ENCODE data around the gene PCDHA9.
"Not testable (repeated sequence)": the region's sequence is repeated elsewhere in the genome, so short reads cannot be mapped to it uniquely, and the experiment has no call there.

Gene PCDHA9, protein sequence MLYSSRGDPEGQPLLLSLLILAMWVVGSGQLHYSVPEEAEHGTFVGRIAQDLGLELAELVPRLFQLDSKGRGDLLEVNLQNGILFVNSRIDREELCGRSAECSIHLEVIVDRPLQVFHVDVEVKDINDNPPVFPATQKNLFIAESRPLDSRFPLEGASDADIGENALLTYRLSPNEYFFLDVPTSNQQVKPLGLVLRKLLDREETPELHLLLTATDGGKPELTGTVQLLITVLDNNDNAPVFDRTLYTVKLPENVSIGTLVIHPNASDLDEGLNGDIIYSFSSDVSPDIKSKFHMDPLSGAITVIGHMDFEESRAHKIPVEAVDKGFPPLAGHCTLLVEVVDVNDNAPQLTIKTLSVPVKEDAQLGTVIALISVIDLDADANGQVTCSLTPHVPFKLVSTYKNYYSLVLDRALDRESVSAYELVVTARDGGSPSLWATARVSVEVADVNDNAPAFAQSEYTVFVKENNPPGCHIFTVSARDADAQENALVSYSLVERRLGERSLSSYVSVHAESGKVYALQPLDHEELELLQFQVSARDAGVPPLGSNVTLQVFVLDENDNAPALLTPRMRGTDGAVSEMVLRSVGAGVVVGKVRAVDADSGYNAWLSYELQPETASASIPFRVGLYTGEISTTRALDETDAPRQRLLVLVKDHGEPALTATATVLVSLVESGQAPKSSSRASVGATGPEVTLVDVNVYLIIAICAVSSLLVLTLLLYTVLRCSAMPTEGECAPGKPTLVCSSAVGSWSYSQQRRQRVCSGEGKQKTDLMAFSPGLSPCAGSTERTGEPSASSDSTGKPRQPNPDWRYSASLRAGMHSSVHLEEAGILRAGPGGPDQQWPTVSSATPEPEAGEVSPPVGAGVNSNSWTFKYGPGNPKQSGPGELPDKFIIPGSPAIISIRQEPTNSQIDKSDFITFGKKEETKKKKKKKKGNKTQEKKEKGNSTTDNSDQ

DNA sequence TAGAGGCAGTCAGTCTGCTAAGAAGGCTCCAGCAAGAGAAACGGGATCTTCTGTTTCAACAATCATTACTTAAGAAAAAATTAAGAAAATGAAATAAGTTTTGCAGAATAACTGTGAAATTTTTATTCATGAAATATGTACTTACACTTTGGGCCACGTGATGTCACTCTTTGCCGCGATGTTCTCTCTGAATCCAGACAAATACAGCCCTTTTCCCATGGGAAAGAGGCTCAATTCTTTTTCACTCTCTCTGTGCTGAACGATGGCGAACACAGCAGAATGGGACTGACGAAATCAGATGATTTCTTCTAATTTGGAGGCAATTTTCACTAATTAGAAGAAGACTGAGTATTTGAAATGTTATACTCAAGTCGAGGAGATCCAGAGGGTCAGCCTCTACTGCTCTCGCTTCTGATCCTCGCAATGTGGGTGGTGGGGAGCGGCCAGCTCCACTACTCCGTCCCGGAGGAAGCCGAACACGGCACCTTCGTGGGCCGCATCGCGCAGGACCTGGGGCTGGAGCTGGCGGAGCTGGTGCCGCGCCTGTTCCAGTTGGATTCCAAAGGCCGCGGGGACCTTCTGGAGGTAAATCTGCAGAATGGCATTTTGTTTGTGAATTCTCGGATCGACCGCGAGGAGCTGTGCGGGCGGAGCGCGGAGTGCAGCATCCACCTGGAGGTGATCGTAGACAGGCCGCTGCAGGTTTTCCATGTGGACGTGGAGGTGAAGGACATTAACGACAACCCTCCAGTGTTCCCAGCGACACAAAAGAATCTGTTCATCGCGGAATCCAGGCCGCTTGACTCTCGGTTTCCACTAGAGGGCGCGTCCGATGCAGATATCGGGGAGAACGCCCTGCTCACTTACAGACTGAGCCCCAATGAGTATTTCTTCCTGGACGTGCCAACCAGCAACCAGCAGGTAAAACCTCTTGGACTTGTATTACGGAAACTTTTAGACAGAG, at the start of gene PCDHA9:
Gene PCDHA9 (plus strand): TSS at position 244 of the 964 bp plus-strand sequence. CDS start 114 bp downstream, at position 358.
- DNase-seq (ENCODE audit: low read depth, low spot score); CTCF ChIA-PET; POLR2A ChIA-PET; H3K4me3 ChIP-seq (ENCODE audit: low read depth, low read length): not testable (repeated sequence)

DNA sequence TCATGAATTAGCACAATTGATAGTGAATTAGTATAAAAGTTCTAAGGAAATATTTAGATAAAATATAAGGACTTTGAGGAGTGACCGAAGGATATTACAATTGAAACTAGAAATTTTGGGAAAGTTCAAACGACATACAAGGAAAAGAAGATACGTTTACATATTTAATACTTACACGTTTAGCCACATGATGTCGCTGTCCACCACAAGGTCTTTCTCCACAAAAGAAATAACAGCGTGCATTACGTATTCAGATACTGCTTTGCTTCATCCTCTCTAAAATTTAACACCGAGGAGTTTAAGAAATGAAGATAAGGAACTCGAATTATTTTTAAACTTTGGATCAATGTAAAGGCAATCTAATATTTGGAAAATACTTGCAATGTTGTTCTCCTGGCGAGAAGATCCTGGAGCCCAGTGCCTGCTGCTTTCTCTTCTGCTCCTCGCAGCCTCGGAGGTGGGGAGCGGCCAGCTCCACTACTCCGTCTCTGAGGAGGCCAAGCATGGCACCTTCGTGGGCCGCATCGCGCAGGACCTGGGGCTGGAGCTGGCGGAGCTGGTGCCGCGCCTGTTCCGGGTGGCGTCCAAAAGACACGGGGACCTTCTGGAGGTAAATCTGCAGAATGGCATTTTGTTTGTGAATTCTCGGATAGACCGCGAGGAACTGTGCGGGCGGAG, 47.2 kb upstream of the PCDHA9 start, which contains the start of gene PCDHA3:
Gene PCDHA3 (plus strand): TSS at position 242 of the 678 bp plus-strand sequence.
- TF ChIP-seq, protein P1, sequence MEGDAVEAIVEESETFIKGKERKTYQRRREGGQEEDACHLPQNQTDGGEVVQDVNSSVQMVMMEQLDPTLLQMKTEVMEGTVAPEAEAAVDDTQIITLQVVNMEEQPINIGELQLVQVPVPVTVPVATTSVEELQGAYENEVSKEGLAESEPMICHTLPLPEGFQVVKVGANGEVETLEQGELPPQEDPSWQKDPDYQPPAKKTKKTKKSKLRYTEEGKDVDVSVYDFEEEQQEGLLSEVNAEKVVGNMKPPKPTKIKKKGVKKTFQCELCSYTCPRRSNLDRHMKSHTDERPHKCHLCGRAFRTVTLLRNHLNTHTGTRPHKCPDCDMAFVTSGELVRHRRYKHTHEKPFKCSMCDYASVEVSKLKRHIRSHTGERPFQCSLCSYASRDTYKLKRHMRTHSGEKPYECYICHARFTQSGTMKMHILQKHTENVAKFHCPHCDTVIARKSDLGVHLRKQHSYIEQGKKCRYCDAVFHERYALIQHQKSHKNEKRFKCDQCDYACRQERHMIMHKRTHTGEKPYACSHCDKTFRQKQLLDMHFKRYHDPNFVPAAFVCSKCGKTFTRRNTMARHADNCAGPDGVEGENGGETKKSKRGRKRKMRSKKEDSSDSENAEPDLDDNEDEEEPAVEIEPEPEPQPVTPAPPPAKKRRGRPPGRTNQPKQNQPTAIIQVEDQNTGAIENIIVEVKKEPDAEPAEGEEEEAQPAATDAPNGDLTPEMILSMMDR (IDR thresholded peaks at IDR 0.05; ENCODE audit: insufficient read depth, low read length, missing control alignments): no peak
- H3K4me3 ChIP-seq (ENCODE audit: low read depth, low read length): peak within 1 kb of the TSS; percentile 30
- no peak for DNase-seq (ENCODE audit: low read depth, low spot score)
- POLR2A ChIA-PET: no interaction called here
- CTCF ChIA-PET: no interaction called here

DNA sequence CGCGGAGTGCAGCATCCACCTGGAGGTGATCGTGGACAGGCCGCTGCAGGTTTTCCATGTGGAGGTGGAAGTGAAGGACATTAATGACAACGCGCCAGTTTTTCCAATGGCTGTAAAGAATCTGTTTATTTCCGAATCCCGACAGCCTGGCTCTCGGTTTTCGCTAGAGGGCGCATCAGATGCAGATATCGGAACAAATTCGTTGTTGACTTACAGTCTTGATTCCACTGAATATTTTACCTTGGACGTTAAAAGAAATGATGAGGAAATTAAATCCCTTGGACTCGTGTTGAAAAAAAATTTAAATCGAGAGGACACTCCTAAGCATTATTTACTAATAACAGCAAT, 46.7 kb upstream of the PCDHA9 start:
- no peak for DNase-seq (ENCODE audit: low read depth, low spot score)
- ChIA-PET CTCF (no interaction called here), POLR2A (no interaction called here)
- TF ChIP-seq, protein P1 (IDR thresholded peaks at IDR 0.05; ENCODE audit: insufficient read depth, low read length, missing control alignments): no peak
- H3K4me3 ChIP-seq (ENCODE audit: low read depth, low read length): no peak overlapping the region

DNA sequence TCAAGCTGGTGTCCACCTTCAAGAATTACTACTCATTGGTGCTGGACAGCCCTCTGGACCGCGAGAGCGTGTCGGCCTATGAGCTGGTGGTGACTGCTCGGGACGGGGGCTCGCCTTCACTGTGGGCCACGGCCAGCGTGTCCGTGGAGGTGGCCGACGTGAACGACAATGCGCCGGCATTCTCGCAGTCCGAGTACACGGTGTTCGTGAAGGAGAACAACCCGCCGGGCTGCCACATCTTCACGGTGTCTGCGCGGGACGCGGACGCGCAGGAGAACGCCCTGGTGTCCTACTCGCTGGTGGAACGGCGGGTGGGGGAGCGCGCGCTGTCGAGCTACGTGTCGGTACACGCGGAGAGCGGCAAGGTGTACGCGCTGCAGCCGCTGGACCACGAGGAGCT, 45.8 kb upstream of the PCDHA9 start:
- CTCF ChIA-PET; DNase-seq (ENCODE audit: low read depth, low spot score); POLR2A ChIA-PET; H3K4me3 ChIP-seq (ENCODE audit: low read depth, low read length): not testable (repeated sequence)

DNA sequence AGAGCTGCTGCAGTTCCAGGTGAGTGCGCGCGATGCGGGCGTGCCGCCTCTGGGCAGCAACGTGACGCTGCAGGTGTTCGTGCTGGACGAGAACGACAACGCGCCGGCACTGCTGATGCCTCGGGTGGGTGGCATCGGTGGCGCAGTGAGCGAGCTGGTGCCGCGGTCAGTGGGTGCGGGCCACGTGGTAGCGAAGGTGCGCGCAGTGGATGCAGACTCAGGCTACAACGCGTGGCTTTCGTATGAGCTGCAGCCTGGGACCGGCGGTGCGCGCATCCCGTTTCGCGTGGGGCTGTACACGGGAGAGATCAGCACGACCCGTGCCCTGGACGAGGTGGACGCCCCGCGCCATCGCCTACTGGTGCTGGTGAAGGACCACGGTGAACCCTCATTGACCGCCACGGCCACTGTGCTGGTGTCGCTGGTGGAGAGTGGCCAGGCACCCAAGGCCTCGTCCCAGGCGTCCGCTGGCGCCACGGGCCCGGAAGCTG, 45.4 kb upstream of the PCDHA9 start:
- POLR2A ChIA-PET: no interaction called here
- H3K4me3 ChIP-seq (ENCODE audit: low read depth, low read length): no peak overlapping the region
- no peak for DNase-seq (ENCODE audit: low read depth, low spot score)
- CTCF ChIA-PET: no interaction called here
- TF ChIP-seq, protein P1 (IDR thresholded peaks at IDR 0.05; ENCODE audit: insufficient read depth, low read length, missing control alignments): no peak

DNA sequence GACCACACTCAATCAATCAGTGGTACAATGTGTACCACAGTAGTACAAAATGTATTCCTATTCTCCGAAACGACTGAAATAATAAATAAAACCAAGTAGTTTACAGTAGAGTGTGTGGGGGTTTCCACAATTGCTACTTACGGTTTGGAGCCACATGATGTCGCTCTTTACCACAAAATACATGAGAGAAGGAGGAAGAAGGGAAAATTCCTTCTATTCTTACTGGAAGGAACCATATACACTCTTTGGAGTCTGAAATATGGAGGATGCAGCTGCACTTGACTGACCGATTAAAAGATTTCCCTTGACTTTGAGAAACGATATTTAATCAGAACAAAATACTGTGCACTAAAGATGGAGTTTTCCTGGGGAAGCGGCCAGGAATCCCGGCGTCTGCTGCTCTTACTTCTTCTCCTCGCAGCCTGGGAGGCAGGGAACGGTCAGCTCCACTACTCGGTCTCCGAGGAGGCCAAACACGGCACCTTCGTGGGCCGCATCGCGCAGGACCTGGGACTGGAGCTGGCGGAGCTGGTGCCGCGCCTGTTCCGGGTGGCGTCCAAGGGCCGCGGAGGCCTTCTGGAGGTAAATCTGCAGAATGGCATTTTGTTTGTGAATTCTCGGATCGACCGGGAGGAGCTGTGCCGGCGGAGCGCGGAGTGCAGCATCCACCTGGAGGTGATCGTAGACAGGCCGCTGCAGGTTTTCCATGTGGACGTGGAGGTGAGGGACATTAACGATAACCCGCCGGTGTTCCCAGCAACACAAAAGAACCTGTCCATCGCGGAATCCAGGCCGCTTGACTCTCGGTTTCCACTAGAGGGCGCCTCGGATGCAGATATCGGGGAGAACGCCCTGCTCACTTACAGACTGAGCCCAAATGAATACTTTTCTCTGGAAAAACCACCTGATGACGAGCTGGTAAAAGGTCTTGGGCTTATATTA, 41.1 kb upstream of the PCDHA9 start, which contains the start of gene PCDHA4:
Gene PCDHA4 (plus strand): TSS at position 235 of the 942 bp plus-strand sequence.
- no peak for DNase-seq (ENCODE audit: low read depth, low spot score)
- TF ChIP-seq, protein P1 (IDR thresholded peaks at IDR 0.05; ENCODE audit: insufficient read depth, low read length, missing control alignments): peak; percentile 11
- CTCF ChIA-PET: interaction anchor here (0.8 to 1.9 kb wide), 2 partner anchors 12 to 756 kb away, joined by 5 to 7 read pairs; partner anchors contain the start of gene PCDHA2
- POLR2A ChIA-PET: no interaction called here
- peak within 1 kb of the TSS; percentile 33; the same call in 1 of the 2 replicates for H3K4me3 ChIP-seq (ENCODE audit: low read depth, low read length)

DNA sequence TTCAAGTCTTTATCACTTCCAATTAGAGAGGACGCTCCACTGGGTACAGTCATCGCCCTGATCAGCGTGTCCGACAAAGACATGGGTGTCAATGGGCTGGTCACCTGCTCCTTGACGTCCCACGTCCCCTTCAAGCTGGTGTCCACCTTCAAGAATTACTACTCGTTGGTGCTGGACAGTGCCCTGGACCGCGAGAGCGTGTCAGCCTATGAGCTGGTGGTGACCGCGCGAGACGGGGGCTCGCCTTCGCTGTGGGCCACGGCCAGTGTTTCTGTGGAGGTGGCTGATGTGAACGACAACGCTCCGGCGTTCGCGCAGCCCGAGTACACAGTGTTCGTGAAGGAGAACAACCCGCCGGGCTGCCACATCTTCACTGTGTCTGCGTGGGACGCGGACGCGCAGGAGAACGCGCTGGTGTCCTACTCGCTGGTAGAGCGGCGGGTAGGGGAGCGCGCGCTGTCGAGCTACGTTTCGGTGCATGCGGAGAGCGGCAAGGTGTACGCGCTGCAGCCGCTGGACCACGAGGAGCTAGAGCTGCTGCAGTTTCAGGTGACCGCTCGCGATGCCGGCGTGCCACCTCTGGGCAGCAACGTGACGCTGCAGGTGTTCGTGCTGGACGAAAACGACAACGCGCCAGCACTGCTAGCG, 39.8 kb upstream of the PCDHA9 start:
- POLR2A ChIA-PET; H3K4me3 ChIP-seq (ENCODE audit: low read depth, low read length); DNase-seq (ENCODE audit: low read depth, low spot score): not testable (repeated sequence)
- CTCF ChIA-PET: interaction anchor here (0.8 kb wide), 1 partner anchor 755 kb away, joined by 5 read pairs; no protein-coding TSS in a partner anchor

Measured in AG04449 (cell line).